Measurements from ENCODE around the gene EIF4E2.

EIF4E2 gene

GRCh38 chr2:232539298-232540231 is 10.9 kb upstream of the EIF4E2 start, which contains the start of gene CHRNG:
TSS of gene CHRNG (plus strand) at chr2:232539692. CDS start at chr2:232539748, 56 bp downstream.
- TF ChIP-seq GATA2 (IDR thresholded peaks at IDR 0.05; ENCODE audit: low read depth, low read length) (no peak), GATA3 (IDR thresholded peaks at IDR 0.05; ENCODE audit: low read depth, low read length) (no peak)

- TF ChIP-seq GATA2 (IDR thresholded peaks at IDR 0.05; ENCODE audit: low read depth, low read length) (no peak), GATA3 (IDR thresholded peaks at IDR 0.05; ENCODE audit: low read depth, low read length) (no peak)
These were observed 9.9 kb upstream of the EIF4E2 start for GRCh38 chr2:232540441-232541041.

GRCh38 chr2:232541195-232541960 is 9.1 kb upstream of the EIF4E2 start:
- TF ChIP-seq GATA2 (IDR thresholded peaks at IDR 0.05; ENCODE audit: low read depth, low read length) (no peak), GATA3 (IDR thresholded peaks at IDR 0.05; ENCODE audit: low read depth, low read length) (no peak)

GRCh38 chr2:232541961-232542714 is 8.4 kb upstream of the EIF4E2 start:
- TF ChIP-seq GATA2 (IDR thresholded peaks at IDR 0.05; ENCODE audit: low read depth, low read length), result no peak
- TF ChIP-seq GATA3 (IDR thresholded peaks at IDR 0.05; ENCODE audit: low read depth, low read length), result no peak

GRCh38 chr2:232542715-232543467 is 7.6 kb upstream of the EIF4E2 start:
- TF ChIP-seq GATA3 (IDR thresholded peaks at IDR 0.05; ENCODE audit: low read depth, low read length) (no peak), GATA2 (IDR thresholded peaks at IDR 0.05; ENCODE audit: low read depth, low read length) (no peak)

GRCh38 chr2:232543491-232543890 is 7.0 kb upstream of the EIF4E2 start:
- TF ChIP-seq GATA3 (IDR thresholded peaks at IDR 0.05; ENCODE audit: low read depth, low read length), result no peak

GRCh38 chr2:232543928-232544631 is 6.4 kb upstream of the EIF4E2 start:
- no peak for TF ChIP-seq GATA3 (IDR thresholded peaks at IDR 0.05; ENCODE audit: low read depth, low read length)

- no peak for TF ChIP-seq GATA2 (IDR thresholded peaks at IDR 0.05; ENCODE audit: low read depth, low read length)
- TF ChIP-seq GATA3 (IDR thresholded peaks at IDR 0.05; ENCODE audit: low read depth, low read length), result no peak
These were observed 5.8 kb upstream of the EIF4E2 start for GRCh38 chr2:232544674-232545073.

GRCh38 chr2:232545511-232546375 is 4.7 kb upstream of the EIF4E2 start:
- TF ChIP-seq GATA3 (IDR thresholded peaks at IDR 0.05; ENCODE audit: low read depth, low read length) (no peak), GATA2 (IDR thresholded peaks at IDR 0.05; ENCODE audit: low read depth, low read length) (no peak)

- no peak for TF ChIP-seq GATA3 (IDR thresholded peaks at IDR 0.05; ENCODE audit: low read depth, low read length)
- TF ChIP-seq GATA2 (IDR thresholded peaks at IDR 0.05; ENCODE audit: low read depth, low read length), result no peak
These were observed 2.5 kb upstream of the EIF4E2 start for GRCh38 chr2:232547991-232548390.

- TF ChIP-seq GATA2 (IDR thresholded peaks at IDR 0.05; ENCODE audit: low read depth, low read length), result no peak
- TF ChIP-seq GATA3 (IDR thresholded peaks at IDR 0.05; ENCODE audit: low read depth, low read length), result no peak
These were observed 685 bp upstream of the EIF4E2 start for GRCh38 chr2:232549655-232550353.
